HG02885 (cell line): Measurements from ENCODE around the gene PRRX2.
"Not testable (repeated sequence)": the region's sequence is repeated elsewhere in the genome, so short reads cannot be mapped to it uniquely, and the experiment has no call there.

Experiments used
- ATAC-seq: cut with Tn5 transposase; IDR thresholded peaks from one replicate; pipeline ENCODE4 v1.9.1; 2021; ENCODE audit warnings: mild to moderate bottlenecking; ENCODE audit not compliant: unreplicated experiment, poor library complexity

Gene PRRX2

DNA sequence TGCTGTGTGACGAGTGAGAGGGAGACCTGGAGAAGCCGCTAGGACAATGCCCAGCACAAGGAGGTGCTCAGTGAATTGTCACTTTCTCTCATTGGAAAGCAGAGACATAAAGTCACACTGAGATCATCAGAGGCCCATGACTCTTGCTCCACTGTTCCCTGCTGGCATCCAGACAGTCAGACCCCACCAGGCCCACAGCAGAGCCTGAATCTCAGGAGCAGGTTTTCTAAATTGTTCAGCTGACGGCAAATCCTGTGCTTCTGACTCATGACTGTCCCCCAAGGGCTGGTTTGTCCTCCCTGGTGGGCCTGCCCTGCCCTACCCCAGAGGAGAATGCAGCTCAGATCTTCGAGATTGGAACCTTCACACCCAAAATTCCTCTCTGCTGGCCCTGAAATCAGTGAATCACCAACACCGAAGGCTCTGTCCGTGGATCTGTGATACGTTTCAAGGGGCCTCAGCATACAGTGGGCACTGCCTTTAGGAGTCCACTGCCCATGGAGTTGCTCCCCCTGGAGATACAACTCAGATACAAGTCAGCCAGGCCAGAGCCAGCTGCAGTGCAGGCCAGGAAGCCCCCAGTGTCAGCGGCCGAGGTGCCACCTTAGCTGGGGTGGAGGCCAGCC lies 84.7 kb downstream of the PRRX2 start:
- ATAC-seq: no peak

DNA sequence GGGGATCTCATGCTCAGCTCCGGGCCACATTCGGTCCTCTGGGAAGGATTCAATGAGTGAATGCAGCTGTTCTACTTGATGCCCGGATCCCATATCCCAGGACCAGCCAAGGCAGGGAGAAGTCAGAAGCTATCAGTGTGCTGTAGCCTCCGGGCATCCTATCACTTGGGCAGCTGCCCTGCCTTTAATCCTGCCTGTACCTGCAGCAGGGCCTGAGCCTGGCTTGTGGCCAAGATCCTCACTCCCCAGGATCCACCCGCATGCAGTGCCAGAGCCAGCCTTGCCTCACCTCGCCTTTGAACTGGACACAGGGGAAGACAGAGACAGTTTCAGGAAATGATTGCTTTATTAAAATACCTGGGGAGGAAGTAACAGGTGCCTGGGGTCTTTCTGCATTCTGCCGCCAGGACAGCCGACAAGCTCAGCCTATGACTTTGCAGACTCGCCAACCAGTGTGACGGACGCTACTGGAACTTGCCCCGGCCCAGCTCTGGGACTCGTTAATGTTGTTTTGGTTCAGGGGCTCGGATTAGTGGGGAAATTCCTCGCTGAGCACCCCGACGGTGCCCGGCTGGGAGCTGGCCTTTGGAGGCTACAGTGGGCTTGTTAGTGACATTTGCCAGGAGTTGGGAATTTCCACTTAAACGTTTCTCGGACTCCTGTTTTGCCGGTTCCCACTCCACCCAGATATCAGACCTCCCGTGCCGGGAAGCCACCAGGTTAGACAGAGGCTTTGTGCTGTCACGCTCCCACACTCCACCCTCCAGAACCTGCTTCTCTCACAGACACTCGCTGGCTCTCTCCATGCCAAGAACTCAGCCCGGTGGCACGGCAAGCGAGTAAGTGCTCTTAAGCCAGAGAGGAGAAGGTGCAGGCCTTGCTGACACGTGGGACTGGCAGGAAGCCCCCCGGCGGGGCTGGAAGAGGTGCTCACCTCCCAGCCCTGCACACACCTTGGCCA lies 86.7 kb downstream of the PRRX2 start:
- ATAC-seq: no peak

DNA sequence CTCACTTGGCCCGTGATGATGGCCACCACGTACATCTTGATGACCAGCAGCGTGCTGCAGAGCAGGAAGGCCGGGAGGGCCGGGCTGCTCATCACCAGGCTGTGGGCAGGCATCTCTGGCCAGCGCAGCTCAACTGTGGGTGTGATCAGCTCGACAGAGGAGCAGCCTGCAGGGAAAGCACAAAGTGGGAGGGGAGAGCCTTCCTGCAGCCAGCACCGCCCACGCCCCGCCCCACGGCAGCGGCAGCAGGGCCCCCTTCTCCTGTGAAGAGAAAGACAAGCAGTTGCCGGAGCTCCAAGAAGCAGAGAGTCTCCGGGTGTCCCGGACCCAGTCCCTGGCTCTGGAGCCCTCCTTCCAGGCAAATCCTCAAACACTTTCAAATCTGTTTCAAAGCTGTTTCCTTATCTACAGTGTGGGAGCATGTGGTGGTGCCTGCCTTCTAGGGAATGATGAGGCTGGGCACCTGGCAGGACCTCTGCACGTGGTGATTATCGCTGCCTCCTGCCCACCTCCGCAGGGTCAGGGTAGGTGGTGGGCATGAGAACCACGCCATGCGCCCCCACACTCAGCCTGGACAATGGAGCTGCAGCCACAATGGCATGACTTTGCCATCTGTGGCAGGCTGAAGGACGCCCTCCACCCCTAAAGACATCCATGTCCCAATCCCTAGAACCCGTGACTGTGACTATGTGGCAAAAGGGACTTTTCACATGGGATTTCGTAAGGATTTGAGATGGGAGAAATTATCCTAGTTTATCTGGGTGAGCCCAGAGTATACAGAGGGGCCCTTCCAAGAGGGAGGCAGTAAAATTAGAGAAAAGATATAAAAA lies 87.7 kb downstream of the PRRX2 start, which contains the start of gene PTGES:
TSS of gene PTGES (minus strand) at position 143 of the 830 bp plus-strand sequence. CDS start at position 113, 30 bp downstream.
- no peak for ATAC-seq

DNA sequence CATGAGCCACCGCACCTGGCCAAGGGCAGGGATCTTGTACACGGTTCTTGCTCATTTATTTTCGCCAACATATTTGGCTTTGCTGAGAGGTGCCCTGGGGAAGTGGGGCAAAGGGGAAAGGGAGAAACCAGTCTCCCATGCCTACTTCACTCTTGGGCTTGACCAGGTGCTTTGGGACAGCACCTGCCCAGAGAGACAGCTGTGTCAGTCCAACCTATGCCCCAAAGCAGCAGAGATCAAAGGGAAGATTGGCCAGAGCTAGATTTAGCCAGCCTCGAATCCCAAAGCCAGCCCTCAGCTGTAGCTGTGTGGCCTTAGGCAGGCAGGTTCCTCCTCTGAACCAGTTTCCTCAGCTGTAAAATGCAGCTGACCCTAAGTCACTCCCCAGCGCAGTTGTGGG lies 89.7 kb downstream of the PRRX2 start:
- ATAC-seq: no peak

DNA sequence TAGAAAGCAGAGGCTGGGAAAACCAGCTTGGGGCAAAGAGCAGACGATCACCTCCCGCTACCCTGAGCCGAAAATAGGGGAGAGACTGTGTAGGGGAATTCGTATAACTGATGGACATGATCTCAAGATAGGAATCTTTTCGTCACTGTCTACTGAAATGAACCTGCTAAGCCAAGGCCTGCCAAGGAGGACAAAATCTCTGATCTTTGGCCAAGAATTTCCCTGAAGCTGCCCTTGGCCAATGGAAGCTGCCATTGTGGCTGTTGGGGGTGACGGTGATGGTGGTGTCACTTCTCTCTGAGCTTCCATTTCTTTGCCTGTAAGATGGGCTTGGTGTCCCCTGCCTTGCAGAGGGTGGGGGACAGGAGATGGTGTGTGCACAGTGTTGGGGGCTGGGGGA lies 90.7 kb downstream of the PRRX2 start:
- no peak for ATAC-seq

DNA sequence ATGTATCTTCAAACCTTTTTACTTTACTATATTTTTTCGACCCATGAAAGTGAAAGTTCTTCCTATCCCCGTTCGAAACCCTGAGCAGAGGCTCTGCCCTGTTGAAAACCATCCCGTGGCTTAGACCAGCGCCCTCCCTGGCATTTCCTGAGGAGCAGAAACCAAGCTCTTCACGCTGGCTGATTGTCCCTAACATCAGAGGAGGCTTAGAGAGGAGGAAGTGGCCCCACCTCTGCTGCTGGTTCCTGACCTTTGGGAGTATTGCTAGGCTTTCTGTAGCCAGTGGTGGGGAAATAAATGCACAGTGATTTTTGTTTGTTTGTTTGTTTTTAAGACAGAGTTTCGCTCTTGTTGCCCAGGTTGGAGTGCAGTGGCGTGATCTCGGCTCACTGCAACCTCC lies 91.6 kb downstream of the PRRX2 start:
- ATAC-seq: no peak

DNA sequence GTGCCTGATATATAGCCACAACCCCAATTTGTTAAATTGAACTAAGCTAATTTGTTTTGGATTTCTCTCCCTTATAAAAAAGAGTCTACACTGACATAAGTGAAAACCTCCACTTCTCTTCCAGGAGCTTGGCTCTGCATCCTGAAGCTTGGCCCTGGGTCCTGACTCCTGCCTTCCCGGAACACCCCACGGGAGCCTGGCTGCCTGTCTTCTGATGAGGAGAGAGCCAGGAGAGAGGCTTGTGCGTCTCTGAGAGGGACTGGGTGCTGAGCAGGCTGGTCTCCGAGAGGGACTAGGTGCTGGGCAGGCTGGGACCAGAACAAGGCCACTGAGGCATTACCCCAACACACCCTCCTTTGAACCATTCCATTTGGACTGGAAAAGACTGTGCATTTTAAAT lies 93.9 kb downstream of the PRRX2 start:
- no peak for ATAC-seq

DNA sequence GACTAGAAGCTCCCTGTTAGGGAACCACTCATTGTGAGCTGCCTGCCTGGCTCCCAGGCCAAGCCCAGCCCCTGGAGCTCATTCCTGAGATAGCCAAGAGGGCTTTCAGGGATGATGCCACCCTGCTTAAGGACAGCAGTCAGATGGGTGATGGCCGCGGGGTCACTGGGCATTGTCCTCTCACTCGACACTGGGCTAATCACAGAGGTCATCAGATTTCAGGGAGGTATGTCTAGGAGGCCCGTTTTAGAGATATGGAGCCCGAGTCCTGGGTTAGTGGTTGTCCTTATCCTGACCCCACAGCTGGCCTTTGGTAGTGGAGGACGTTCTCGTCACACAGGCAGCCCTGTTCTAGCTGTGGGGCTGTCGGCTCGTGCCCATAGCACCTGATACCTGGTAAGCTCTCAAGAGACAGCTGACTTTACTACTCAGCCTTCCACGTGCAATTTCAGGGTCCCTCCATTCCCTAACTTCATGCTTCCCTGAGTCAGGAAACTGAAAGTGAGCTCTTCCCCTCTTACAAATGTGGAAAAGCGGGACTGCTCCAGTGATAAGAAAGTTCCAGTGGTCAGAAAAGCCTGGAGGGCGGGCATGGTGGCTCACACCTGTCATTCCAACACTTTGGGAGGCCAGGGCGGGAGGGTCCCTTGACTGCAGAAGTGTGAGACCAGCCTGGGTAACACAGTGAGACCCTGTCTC lies 94.5 kb downstream of the PRRX2 start:
- ATAC-seq: no peak

DNA sequence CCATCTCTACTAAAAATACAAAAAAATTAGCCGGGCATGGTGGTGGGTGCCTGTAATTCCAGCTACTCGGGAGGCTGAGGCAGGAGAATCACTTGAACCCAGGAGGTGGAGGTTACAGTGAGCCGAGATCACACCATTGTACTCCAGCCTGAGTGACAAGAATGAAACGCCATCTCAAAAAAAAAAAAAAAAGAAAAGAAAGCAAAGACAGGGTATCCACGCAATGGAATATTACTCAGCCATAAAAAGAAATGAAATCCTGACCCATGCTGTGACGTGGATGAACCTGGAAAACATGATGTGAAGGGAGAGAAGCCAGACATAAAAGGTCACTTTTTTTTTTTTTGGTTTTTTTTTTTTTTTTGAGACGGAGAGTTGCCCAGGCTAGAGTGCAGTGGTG lies 95.3 kb downstream of the PRRX2 start:
- ATAC-seq: not testable (repeated sequence)

DNA sequence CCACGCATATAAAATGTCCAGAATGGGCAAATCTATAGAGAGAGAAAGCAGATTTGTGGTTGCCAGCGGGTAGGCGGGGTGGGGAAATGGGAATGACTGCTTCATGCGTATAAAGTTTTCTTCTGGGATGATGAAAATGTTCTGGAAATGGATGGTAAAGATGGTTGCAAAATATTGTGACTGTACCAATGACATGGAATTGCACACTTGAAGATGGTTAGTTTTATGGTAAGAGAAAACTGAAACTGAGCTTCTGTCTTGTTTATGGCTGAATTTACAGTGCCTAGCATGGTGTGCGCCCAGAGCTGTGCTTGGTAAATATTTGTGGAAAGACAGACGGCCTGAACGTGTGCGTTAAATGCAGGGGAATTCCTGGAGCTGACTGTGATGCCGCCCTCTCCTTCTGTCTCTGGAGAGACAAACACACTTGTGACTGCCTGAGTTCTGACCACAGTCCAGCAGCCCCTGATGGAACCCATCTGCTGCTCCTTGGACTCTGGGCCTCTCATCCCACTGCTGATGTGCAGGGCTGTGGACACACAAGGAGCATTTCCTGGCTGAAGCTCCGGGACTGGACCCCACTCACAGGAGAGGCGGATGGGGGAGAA lies 96.0 kb downstream of the PRRX2 start:
- no peak for ATAC-seq

DNA sequence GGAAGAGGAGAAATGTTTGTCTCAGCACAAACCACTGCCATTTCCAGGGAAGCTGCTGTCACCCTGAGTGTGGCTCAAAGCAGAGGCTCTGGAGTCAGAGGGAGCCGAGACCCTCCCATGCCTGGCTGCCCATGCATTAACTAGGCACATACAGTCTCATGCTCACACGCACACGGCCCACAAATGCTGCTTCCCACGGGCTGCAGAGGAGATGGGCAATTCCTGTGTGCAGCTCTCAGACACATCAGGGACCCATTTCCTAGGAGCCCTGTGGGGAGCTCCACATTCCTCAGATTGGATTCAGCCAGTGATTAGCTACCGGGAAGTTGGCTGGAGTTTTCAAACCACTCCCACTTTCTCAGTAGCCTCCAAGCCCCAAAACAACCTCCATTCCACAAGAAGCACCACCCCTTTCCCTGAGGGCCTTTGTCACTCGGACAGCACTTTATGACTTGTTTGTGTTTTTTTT lies 96.5 kb downstream of the PRRX2 start:
- no peak for ATAC-seq

DNA sequence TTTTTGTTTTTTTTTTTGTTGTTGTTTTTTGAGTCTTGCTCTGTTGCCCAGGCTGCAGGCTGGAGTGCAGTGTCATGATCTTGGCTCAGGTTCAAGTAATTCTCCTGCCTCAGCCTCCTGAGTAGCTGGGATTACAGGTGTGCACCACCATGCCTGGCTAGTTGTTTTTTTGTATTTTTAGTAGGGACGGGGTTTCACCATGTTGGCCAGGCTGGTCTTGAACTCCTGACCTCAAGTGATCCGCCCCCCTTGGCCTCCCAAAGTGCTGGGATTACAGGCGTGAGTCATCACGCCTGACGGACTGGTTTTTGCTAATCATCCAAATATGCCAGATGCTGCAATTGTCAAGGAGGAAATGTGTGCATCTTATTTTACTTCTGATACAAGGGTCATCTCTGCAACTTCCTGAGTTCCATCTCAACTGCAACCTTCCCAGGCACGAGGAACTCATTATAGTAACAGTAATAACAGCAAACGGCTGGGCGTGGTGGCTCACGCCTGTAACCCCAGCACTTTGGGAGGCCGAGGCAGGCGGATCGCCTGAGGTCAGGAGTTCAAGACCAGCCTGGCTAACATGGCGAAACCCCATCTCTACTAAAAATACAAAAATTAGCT lies 97.0 kb downstream of the PRRX2 start:
- ATAC-seq: not testable (repeated sequence)

DNA sequence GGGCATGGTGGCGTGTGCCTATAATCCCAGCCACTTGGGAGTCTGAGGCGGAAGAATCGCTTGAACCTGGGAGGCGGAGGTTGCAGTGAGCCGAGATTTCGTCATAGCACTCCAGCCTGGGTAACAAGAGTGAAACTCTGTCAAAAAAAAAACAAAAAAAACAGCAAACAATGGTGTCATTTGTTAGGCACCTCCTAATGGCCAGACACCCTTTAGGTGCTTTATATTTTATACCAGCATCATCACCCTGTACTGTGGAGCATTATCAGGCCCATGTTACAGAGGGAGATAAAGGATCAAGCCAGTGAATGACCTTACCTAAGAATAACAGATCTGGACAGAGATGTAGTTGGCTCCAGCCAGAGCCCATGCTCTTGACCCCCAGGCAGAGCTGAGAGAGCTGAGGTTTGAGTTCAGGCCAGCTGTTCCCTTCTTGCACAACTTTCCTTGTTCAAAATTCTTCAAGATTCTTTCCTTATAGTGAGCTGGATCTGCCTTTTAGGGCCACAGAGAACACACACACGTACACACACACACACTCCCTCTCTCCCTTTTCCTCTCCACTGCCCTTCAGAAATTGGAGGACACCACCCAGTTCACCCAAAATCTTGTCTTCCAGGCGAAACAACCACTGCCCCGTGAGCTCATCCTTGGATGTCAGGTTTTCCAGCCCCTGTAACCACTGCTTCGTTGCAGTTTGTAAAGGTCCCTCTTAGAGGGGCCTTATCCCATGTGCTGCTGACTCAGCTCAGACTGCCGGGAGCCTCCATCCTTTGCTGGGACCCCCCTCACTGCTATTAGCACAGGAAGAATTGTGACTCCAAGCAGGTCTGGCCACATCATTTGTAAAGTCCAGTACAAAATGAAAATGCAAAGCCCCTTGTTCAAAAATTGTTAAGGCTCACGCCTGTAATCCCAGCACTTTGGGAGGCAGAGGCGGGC lies 97.8 kb downstream of the PRRX2 start:
- ATAC-seq: no peak

DNA sequence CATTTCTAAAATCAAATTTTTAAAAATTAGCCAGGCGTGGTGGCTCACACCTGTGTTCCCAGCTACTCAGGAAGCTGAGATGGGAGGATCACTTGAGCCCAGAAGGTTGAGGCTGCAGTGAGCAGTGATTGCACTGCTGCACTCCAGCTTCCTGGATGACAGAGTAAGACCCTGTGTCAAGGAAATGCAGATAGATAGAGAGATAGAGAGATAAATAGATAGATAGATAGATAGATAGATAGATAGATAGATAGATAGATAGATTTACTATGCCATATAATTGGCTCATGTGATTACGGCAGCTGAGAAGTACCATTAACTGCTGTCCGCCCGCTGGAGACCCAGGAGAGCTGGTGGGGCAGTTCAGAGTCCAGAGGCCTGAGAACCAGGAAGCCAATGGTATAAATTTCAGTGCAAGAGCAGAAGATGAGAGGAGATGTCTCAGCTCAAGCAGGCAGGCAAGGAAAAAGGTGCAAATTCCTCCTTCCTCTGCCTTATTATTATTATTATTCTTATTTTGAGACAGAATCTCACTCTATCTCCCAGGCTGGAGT lies 100.4 kb downstream of the PRRX2 start:
- ATAC-seq: no peak

DNA sequence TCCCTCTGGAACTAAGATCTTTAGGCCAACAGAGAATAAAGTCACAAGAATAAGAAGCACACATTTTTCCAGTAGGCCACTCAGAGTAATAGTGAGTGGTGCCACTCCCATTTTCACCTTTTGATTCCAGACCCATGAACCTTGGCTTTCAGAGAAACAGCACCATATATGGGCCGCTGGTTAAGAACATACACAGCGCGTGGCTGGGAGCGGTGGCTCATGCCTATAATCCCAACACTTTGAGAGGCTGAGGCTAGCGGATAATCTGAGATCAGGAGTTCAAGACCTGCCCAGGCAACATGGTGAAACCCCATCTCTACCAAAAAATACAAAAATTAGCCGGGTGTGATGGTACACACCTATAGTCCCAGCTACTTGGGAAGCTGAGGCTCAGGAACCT lies 103.0 kb downstream of the PRRX2 start:
- no peak for ATAC-seq

DNA sequence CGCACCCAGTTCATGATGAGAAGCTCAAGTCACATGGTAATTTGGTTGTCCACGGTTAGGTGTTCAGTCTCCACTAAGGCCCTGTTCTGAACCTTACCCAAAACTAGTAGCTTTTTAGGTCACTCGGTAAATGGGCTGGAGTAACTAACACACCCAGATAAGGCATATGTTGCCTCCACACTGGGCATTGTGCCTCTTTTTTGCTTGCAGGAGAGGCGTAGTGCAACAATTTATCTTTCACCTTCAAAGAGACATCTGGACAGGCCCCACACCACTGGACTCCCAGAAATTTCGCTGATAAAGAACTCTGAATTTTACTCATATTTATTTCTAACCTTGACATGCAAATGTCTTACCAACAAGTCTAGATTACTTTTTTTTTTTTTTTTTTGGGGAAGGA lies 104.2 kb downstream of the PRRX2 start:
- ATAC-seq: no peak

DNA sequence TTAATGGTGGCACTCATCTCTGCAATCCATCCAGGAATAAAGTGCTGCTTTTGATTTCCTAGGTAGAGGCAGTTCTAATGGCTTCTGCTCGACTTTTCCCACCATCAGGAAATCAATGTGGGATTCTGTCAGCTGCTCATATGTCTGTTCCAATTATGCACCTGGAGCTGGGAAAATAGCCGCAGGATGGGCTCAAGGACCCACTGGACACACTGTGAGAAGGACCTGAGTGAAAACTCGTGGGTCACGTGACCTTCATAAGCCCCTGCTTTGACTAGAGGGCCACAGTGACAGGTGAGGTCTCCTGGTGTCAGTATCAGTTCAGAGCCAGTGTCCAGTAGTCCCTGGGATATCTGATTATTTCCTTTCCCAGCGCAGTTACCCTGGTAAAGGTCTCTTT lies 105.3 kb downstream of the PRRX2 start:
- ATAC-seq: no peak
